Esophagus (tissue), 2 donors: ENCODE results near the gene ITPR2. TPM values are rescaled to one million over a fixed set of nuclear protein-coding genes. Genes with fewer than 3 reads are reported as not detected.

Experiments used
- H3K27ac ChIP-seq, 2 donors: one replicate each; pipeline ENCODE4 v1.5.1; 2013; ENCODE audit warnings: low read depth in 2 of 2, mild to moderate bottlenecking in 2 of 2, inconsistent platforms in 1 of 2, low read length in 1 of 2, moderate library complexity in 1 of 2
- H3K27me3 ChIP-seq, 2 donors: one replicate each; pipeline ENCODE4 v1.6.1; 2013; ENCODE audit warnings: low read length in 2 of 2, control low read depth in 1 of 2, mild to moderate bottlenecking in 1 of 2; ENCODE audit not compliant: insufficient read depth in 2 of 2, control insufficient read depth in 1 of 2
- H3K36me3 ChIP-seq, 2 donors: one replicate each; pipeline ENCODE4 v1.6.1; 2013; ENCODE audit warnings: low read length in 1 of 2; ENCODE audit not compliant: control insufficient read depth in 2 of 2, insufficient read depth in 2 of 2
- H3K4me1 ChIP-seq, 2 donors: one replicate each; pipeline ENCODE4 v1.6.1; 2013; ENCODE audit warnings: low read length in 1 of 2; ENCODE audit not compliant: control insufficient read depth in 2 of 2, insufficient read depth in 2 of 2
- H3K4me3 ChIP-seq, 2 donors: one replicate each; pipeline ENCODE4 v1.5.1; 2013; ENCODE audit warnings: low read length in 2 of 2, mild to moderate bottlenecking in 2 of 2, low read depth in 1 of 2, moderate library complexity in 1 of 2
- H3K9me3 ChIP-seq, 2 donors: one replicate each; pipeline ENCODE4 v1.6.1; 2013; ENCODE audit warnings: mild to moderate bottlenecking in 2 of 2, low read depth in 1 of 2, low read length in 1 of 2, moderate library complexity in 1 of 2; ENCODE audit not compliant: control insufficient read depth in 2 of 2, insufficient read depth in 1 of 2
- WGBS, 2 donors: extraction: QIAGEN DNeasy Blood & Tissue Kit; methylation state at CpG; one replicate each; pipeline ENCODE4 v1.1.7; 2013; 5-methylcytosine and 5-hydroxymethylcytosine counted together
- polyA plus RNA-seq, 2 donors: library from polyadenylated mRNA; stranded (reverse); fragments of 200-250 nt; gene quantifications; one replicate each; pipeline ENCODE4 v1.2.3, GENCODE V29; 2013
- donor health status: healthy with polysubstance abuse.
- donor health status: Bipolar disorder and iron deficiency.

The ITPR2 gene
- polyA plus RNA-seq, 2 donors = 4.8 to 5.7 TPM

- no peak overlapping the region for H3K27ac ChIP-seq
- no peaks in the 10 kb centered on the region for H3K36me3 ChIP-seq
- WGBS, 2 donors = 42 to 63% methylated on average over 1 of the region's 1 CpG
- H3K9me3 ChIP-seq = no peaks in the 10 kb centered on the region
- no peak overlapping the region for H3K4me3 ChIP-seq
- H3K4me1 ChIP-seq = no peaks in the 10 kb centered on the region
- no peaks in the 10 kb centered on the region for H3K27me3 ChIP-seq
Measured at GRCh38 chr12:26704214-26704613, 128.8 kb downstream of the ITPR2 start.

DNA sequence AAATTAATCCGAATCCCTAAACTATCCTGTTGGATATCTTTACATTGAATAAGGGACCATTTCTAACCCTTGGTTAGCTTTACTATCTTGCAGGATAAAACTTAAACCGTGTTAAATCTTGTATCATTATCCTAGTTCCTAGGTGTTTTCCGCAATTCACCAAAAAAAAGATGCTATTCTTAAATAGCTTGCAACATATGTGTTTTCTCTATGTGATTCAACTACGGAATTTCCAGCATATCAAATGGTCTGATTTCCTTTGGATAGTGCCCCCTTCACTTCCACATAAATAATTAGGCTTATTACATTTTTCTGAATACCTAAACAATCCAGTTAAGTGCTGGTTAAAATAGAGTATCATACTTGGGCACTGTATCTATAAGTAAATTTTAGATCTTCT lies 130.3 kb downstream of the ITPR2 start:
- no peaks in the 10 kb centered on the region for H3K27me3 ChIP-seq
- no peak overlapping the region for H3K4me3 ChIP-seq
- no peaks in the 10 kb centered on the region for H3K36me3 ChIP-seq
- no peak overlapping the region for H3K27ac ChIP-seq
- 87 to 89% methylated on average over 4 of the region's 4 CpGs for WGBS, 2 donors
- no peaks in the 10 kb centered on the region for H3K4me1 ChIP-seq
- no peaks in the 10 kb centered on the region for H3K9me3 ChIP-seq

GRCh38 chr12:26701604-26702215 lies 131.3 kb downstream of the ITPR2 start:
- H3K27me3 ChIP-seq = no peaks in the 10 kb centered on the region
- H3K4me1 ChIP-seq = no peaks in the 10 kb centered on the region
- H3K9me3 ChIP-seq = no peaks in the 10 kb centered on the region
- no peak overlapping the region for H3K4me3 ChIP-seq
- WGBS, 2 donors = 75 to 89% methylated on average over 1 of the region's 1 CpG
- H3K27ac ChIP-seq = no peak overlapping the region
- H3K36me3 ChIP-seq = no peaks in the 10 kb centered on the region

- Histone ChIP-seq H3K4me1 (no peaks in the 10 kb centered on the region), H3K36me3 (peaks cover 0 to 2% of the 10 kb centered on the region in 2 donors), H3K27ac (no peak overlapping the region), H3K27me3 (no peaks in the 10 kb centered on the region), H3K9me3 (no peaks in the 10 kb centered on the region), H3K4me3 (no peak overlapping the region)
- 90 to 93% methylated on average over 4 of the region's 4 CpGs for WGBS, 2 donors
Measured at GRCh38 chr12:26700430-26700829, 132.6 kb downstream of the ITPR2 start.

GRCh38 chr12:26699237-26699636 lies 133.8 kb downstream of the ITPR2 start:
- 93 to 95% methylated on average over 2 of the region's 2 CpGs for WGBS, 2 donors
- H3K36me3 ChIP-seq = peaks cover 0 to 5% of the 10 kb centered on the region in 2 donors
- H3K27me3 ChIP-seq = no peaks in the 10 kb centered on the region
- no peaks in the 10 kb centered on the region for H3K4me1 ChIP-seq
- no peak overlapping the region for H3K27ac ChIP-seq
- no peak overlapping the region for H3K4me3 ChIP-seq
- no peaks in the 10 kb centered on the region for H3K9me3 ChIP-seq

- 98% methylated on average over 4 of the region's 4 CpGs for WGBS, 2 donors
- no peak overlapping the region for H3K27ac ChIP-seq
- no peak overlapping the region for H3K4me3 ChIP-seq
- H3K4me1 ChIP-seq = no peaks in the 10 kb centered on the region
- no peaks in the 10 kb centered on the region for H3K27me3 ChIP-seq
- no peaks in the 10 kb centered on the region for H3K9me3 ChIP-seq
- H3K36me3 ChIP-seq = peaks cover 0 to 5% of the 10 kb centered on the region in 2 donors
Measured at GRCh38 chr12:26698186-26698585, 134.8 kb downstream of the ITPR2 start.

- peaks cover 0 to 5% of the 10 kb centered on the region in 2 donors for H3K36me3 ChIP-seq
- WGBS, 2 donors = 89 to 92% methylated on average over 3 of the region's 3 CpGs
- H3K27me3 ChIP-seq = no peaks in the 10 kb centered on the region
- no peaks in the 10 kb centered on the region for H3K9me3 ChIP-seq
- H3K4me3 ChIP-seq = no peak overlapping the region
- H3K4me1 ChIP-seq = no peaks in the 10 kb centered on the region
- no peak overlapping the region for H3K27ac ChIP-seq
Measured at GRCh38 chr12:26697217-26697616, 135.8 kb downstream of the ITPR2 start.

- Histone ChIP-seq H3K9me3 (no peaks in the 10 kb centered on the region), H3K4me1 (no peaks in the 10 kb centered on the region), H3K27ac (no peak overlapping the region), H3K27me3 (no peaks in the 10 kb centered on the region), H3K4me3 (no peak overlapping the region), H3K36me3 (peaks cover 0 to 5% of the 10 kb centered on the region in 2 donors)
- 81 to 90% methylated on average over 7 of the region's 7 CpGs for WGBS, 2 donors
Measured at GRCh38 chr12:26696613-26697092, 136.3 kb downstream of the ITPR2 start.

DNA sequence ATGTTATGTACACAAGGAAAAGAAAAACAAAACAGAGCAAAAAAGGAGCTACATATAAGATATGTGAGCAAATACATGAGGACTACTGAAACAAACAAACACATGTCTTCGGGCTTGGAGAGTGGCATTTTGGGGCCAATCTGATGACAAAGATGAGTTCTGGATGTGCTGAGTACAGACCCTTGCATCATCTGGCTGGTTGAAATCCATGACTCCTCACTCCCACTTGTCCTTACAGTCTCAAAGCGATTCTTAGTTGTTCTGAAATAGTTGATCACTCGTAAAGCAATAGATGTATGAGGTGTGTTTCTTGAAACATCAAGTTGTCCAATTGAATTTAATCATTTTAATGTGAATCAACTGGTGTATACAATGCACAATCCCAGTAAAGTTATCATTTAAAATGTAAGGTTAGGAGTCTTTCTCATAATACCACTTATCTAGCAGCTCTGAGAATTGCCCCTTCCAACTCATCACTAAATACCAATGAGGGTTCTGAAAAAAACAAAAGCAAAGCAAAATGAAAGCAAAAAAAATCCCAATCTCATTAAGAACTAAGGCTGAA lies 136.9 kb downstream of the ITPR2 start:
- H3K4me1 ChIP-seq = no peaks in the 10 kb centered on the region
- no peaks in the 10 kb centered on the region for H3K27me3 ChIP-seq
- 96 to 97% methylated on average over 3 of the region's 3 CpGs for WGBS, 2 donors
- H3K27ac ChIP-seq = no peak overlapping the region
- H3K36me3 ChIP-seq = peaks cover 0 to 5% of the 10 kb centered on the region in 2 donors
- H3K4me3 ChIP-seq = no peak overlapping the region
- H3K9me3 ChIP-seq = no peaks in the 10 kb centered on the region

GRCh38 chr12:26694402-26694801 lies 138.6 kb downstream of the ITPR2 start:
- 98 to 100% methylated on average over 2 of the region's 2 CpGs for WGBS, 2 donors
- Histone ChIP-seq H3K27ac (no peak overlapping the region), H3K27me3 (no peaks in the 10 kb centered on the region), H3K4me1 (no peaks in the 10 kb centered on the region), H3K36me3 (peaks cover 0 to 5% of the 10 kb centered on the region in 2 donors), H3K9me3 (no peaks in the 10 kb centered on the region), H3K4me3 (no peak overlapping the region)
